Transverse colon (tissue), 4 donors: Measurements from ENCODE around the gene LOC101059915.

Source experiments
- EP300 ChIP-seq: sonication (generic); formaldehyde crosslinking; IDR thresholded peaks from one replicate; pipeline ENCODE4 v1.6.1; 2017; ENCODE audit warnings: antibody characterized with exemption, low read depth
- POLR2A ChIP-seq: fragments of 450-650 bp; IDR thresholded peaks from one replicate; pipeline ENCODE4 v1.6.1; 2016; ENCODE audit warnings: antibody characterized with exemption, mild to moderate bottlenecking, moderate library complexity
- POLR2AphosphoS5 ChIP-seq, 3 donors: sonication (generic); formaldehyde crosslinking; IDR thresholded peaks; one replicate each; pipeline ENCODE4 v1.6.1; 2016; ENCODE audit warnings: antibody characterized with exemption in 3 of 3
- TF ChIP-seq, protein P1 (sequence below), 5 experiments: fragments of 200-600 bp in 3 of 5; fragments of 450-650 bp in 2 of 5; sonication (generic) in 3 of 5; IDR thresholded peaks; 1 replicate in 2 of 5; 2 replicates in 3 of 5; pipeline ENCODE4 v1.5.1; 2016 to 2017; ENCODE audit warnings: antibody characterized with exemption in 5 of 5, inconsistent platforms in 3 of 5, mild to moderate bottlenecking in 2 of 5, moderate library complexity in 1 of 5

DNA sequence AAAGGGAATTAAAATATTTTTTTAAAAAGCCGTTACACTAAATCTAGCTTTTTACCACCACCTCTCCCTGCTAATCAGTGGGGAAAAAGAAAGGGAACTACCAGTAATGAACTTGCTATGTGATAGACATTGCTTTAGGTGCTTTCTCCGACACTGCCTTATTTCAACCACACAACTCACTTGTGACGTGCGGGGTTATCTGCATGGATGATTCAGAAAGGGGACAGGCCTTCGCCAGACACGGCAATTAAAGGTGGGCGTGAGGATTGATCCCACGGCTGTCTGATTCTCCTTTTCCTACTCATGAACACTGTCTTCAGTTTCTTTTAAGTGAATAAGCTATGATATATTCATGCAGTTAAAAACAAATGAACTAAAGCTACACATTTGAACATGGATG lies 48.2 kb upstream of the LOC101059915 start:
- TF ChIP-seq, protein P1, sequence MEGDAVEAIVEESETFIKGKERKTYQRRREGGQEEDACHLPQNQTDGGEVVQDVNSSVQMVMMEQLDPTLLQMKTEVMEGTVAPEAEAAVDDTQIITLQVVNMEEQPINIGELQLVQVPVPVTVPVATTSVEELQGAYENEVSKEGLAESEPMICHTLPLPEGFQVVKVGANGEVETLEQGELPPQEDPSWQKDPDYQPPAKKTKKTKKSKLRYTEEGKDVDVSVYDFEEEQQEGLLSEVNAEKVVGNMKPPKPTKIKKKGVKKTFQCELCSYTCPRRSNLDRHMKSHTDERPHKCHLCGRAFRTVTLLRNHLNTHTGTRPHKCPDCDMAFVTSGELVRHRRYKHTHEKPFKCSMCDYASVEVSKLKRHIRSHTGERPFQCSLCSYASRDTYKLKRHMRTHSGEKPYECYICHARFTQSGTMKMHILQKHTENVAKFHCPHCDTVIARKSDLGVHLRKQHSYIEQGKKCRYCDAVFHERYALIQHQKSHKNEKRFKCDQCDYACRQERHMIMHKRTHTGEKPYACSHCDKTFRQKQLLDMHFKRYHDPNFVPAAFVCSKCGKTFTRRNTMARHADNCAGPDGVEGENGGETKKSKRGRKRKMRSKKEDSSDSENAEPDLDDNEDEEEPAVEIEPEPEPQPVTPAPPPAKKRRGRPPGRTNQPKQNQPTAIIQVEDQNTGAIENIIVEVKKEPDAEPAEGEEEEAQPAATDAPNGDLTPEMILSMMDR (IDR thresholded peaks at IDR 0.05), result no peak
- TF ChIP-seq POLR2A (no peak), POLR2AphosphoS5 (IDR thresholded peaks at IDR 0.05) (no peak), EP300 (no peak)
